OCI-LY7 (cell line): ENCODE measurements around the gene AP1B1. TPM values are rescaled to one million over a fixed set of nuclear protein-coding genes. Genes with fewer than 3 reads are reported as not detected.

Source experiments
- BruUV-seq: library from RNA; stranded (reverse); fragments of 400-500 nt; replicated peaks from 2 replicates; lab custom pipeline; 2021; lab: Mats Ljungman, UMichigan
- CTCF ChIA-PET: fragments of 300-600 bp; sonication (Branson Sonifier 250); formaldehyde crosslinking; loops from one replicate; lab custom pipeline; 2022; ENCODE audit warnings: antibody characterized with exemption; ENCODE audit not compliant: unreplicated experiment; lab: Charles Lee
- POLR2A ChIA-PET: fragments of 300-600 bp; sonication (Branson Sonifier 250); formaldehyde crosslinking; loops from one replicate; lab custom pipeline; 2022; ENCODE audit warnings: antibody characterized with exemption; lab: Charles Lee
- DNase-seq: peaks from one replicate; pipeline ENCODE4 v3.0.0-alpha.2; 2015; ENCODE audit warnings: low spot score
- H2AFZ ChIP-seq: fragments of 200-600 bp; sonication (generic), shearing (Covaris generic); 2 replicates; pipeline ENCODE4 v1.6.1; 2014; ENCODE audit warnings: mild to moderate bottlenecking, antibody characterized with exemption, low read length, moderate library complexity
- H3K27ac ChIP-seq: fragments of 200-600 bp; sonication (generic); 2 replicates; pipeline ENCODE4 v1.5.1; 2014; ENCODE audit warnings: mixed run types, low read depth, mild to moderate bottlenecking, moderate library complexity, low read length, inconsistent platforms; ENCODE audit not compliant: poor library complexity, severe bottlenecking
- H3K36me3 ChIP-seq: fragments of 200-600 bp; sonication (generic); 2 replicates; pipeline ENCODE4 v1.6.1; 2014; ENCODE audit warnings: mild to moderate bottlenecking, antibody characterized with exemption, low read length, moderate library complexity, mixed read lengths; ENCODE audit not compliant: insufficient read depth
- H3K4me1 ChIP-seq: fragments of 200-600 bp; sonication (generic); 2 replicates; pipeline ENCODE4 v1.5.1; 2014; ENCODE audit warnings: mild to moderate bottlenecking, low read length; ENCODE audit not compliant: insufficient read depth, poor library complexity, severe bottlenecking
- H3K4me2 ChIP-seq: fragments of 200-600 bp; sonication (generic); 2 replicates; pipeline ENCODE4 v1.6.1; 2014; ENCODE audit warnings: mild to moderate bottlenecking, low read length
- H3K4me3 ChIP-seq: fragments of 200-600 bp; sonication (generic); 2 replicates; pipeline ENCODE4 v1.5.1; 2014; ENCODE audit warnings: mild to moderate bottlenecking, low read depth, low read length; ENCODE audit not compliant: poor library complexity, severe bottlenecking
- H3K79me2 ChIP-seq: fragments of 200-600 bp; sonication (generic); 2 replicates; pipeline ENCODE4 v1.6.1; 2016; ENCODE audit warnings: low read depth, mild to moderate bottlenecking, low read length, moderate library complexity, mixed read lengths; ENCODE audit not compliant: insufficient read depth
- H3K9me2 ChIP-seq: fragments of 200-600 bp; sonication (generic); 2 replicates; pipeline ENCODE4 v1.6.1; 2016; ENCODE audit warnings: mild to moderate bottlenecking, low read length, mixed read lengths; ENCODE audit not compliant: insufficient read depth
- H3K9me3 ChIP-seq: fragments of 200-600 bp; sonication (generic); 2 replicates; pipeline ENCODE4 v1.6.1; 2014; ENCODE audit warnings: mild to moderate bottlenecking, mixed run types, low read length, mixed read lengths
- H4K20me1 ChIP-seq: fragments of 200-600 bp; sonication (generic); 2 replicates; pipeline ENCODE4 v1.6.1; 2014; ENCODE audit warnings: mild to moderate bottlenecking, antibody characterized with exemption, low read length, moderate library complexity, mixed read lengths; ENCODE audit not compliant: insufficient read depth
- EZH2phosphoT487 ChIP-seq: fragments of 200-600 bp; sonication (generic); IDR thresholded peaks from 2 replicates; pipeline ENCODE4 v1.6.1; 2018; ENCODE audit warnings: low read depth, borderline replicate concordance, mild to moderate bottlenecking, mixed run types, antibody characterized with exemption, low read length, moderate library complexity, mixed read lengths
- intact Hi-C: fragments of 100-400 bp; cut with micrococcal nuclease; formaldehyde crosslinking; loops from one replicate; pipeline ENCODE4 v1.10.0; 2022; ENCODE audit not compliant: unreplicated experiment
- total RNA-seq, 2 experiments: library from RNA; depleted of rRNA in 1 of 2; stranded (reverse); fragments of >200 nt in 1 of 2; shearing (Covaris generic) in 1 of 2; gene quantifications; 2 replicates each; pipeline ENCODE4 v1.2.3, GENCODE V29; 2014 to 2022
- TF ChIP-seq, protein P1 (sequence below): fragments of 200-600 bp; sonication (generic); conservative IDR thresholded peaks from 2 replicates; pipeline ENCODE4 v1.5.1; 2014; ENCODE audit warnings: mild to moderate bottlenecking, antibody characterized with exemption, low read length, moderate library complexity, mixed read lengths

AP1B1 gene
- total RNA-seq, 2 experiments from 2014 or later = 111 to 156 TPM

DNA sequence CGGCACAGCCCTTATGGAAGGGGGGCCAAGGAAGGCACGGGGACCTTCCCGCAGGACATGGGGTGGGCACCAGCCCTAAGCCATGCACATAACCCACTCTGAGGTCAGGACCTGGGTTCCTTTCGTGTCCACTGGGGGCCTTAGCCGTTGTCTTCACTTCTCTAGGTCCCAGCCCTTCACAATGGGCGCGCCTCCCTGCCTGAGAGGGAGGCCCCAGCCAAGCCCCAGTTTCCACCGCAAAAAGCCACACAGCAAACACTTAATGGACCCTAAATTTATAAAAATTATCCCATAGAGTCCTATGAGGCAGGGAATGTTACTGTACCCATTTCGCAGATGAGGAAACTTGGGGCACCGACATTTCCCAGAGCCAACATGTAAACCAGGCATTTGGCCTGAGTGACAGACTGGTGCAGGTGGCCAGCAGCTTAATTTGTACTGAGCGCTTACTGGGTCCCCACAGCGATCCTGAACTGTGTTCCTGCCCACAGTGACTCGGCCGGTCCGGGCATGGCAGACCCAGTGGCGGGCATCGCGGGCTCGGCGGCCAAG, 80.7 kb downstream of the AP1B1 start:
- H3K9me3 ChIP-seq = no peaks in the 10 kb centered on the region
- DNase-seq = no peak
- H3K4me1 ChIP-seq = peaks cover 8% of the 10 kb centered on the region
- H2AFZ ChIP-seq = no peak overlapping the region
- no peak overlapping the region for H3K4me3 ChIP-seq
- BruUV-seq = no TSS peak
- H3K79me2 ChIP-seq = no peaks in the 10 kb centered on the region
- no peak overlapping the region for H3K4me2 ChIP-seq
- ChIA-PET CTCF (no interaction called here), POLR2A (no interaction called here)
- H4K20me1 ChIP-seq = no peaks in the 10 kb centered on the region
- no peak overlapping the region for H3K27ac ChIP-seq
- H3K9me2 ChIP-seq = no peaks in the 10 kb centered on the region
- intact Hi-C loops = loop anchor here (10.0 kb wide), 1 partner anchor 217 kb away; no protein-coding TSS in a partner anchor
- no peaks in the 10 kb centered on the region for H3K36me3 ChIP-seq
- TF ChIP-seq, protein P1, sequence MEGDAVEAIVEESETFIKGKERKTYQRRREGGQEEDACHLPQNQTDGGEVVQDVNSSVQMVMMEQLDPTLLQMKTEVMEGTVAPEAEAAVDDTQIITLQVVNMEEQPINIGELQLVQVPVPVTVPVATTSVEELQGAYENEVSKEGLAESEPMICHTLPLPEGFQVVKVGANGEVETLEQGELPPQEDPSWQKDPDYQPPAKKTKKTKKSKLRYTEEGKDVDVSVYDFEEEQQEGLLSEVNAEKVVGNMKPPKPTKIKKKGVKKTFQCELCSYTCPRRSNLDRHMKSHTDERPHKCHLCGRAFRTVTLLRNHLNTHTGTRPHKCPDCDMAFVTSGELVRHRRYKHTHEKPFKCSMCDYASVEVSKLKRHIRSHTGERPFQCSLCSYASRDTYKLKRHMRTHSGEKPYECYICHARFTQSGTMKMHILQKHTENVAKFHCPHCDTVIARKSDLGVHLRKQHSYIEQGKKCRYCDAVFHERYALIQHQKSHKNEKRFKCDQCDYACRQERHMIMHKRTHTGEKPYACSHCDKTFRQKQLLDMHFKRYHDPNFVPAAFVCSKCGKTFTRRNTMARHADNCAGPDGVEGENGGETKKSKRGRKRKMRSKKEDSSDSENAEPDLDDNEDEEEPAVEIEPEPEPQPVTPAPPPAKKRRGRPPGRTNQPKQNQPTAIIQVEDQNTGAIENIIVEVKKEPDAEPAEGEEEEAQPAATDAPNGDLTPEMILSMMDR = no peak
- no peak for TF ChIP-seq EZH2phosphoT487

DNA sequence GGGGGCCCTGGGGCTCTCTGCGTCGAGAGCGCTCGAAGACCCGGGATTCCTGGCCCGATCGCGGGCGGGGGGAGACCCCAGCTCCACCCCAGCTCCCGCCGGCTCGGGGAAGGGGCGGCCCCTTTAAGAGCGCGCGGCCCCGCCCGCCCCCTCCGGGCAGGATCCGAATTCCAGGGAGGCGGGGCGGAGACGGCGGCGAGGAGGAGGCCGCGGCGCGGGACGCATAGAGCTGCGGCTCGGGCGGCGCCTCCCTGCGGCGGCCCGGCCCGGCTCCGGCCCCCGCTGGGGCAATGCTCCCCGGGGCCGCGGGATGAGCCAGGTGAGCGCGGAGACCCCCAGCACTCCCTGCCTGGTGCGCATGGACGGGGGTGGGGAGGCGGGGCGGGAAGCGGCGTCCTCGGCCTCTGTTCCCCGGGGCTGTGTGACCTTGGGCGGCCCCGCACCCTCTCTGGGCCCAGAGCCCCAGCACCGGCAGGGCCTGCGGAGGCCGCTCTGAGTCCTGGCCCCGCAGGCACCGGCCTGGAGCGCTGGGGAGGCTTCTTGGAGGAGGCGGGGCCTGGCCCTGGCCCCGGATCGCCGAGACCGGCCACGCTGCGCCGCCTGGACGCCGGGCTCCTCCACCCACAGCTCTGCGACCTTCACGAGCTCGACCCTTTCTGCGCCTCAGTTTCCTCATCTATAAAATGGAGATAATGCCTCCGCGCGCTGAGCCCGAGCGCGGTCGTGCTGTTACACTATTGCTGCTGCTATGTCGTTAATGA, 81.4 kb downstream of the AP1B1 start:
- Histone ChIP-seq H3K36me3 (no peaks in the 10 kb centered on the region), H4K20me1 (no peaks in the 10 kb centered on the region), H2AFZ (no peak overlapping the region), H3K79me2 (no peaks in the 10 kb centered on the region), H3K4me3 (no peak overlapping the region), H3K4me1 (peaks cover 8% of the 10 kb centered on the region), H3K9me2 (no peaks in the 10 kb centered on the region), H3K4me2 (no peak overlapping the region), H3K27ac (no peak overlapping the region), H3K9me3 (no peaks in the 10 kb centered on the region)
- no TSS peak for BruUV-seq
- DNase-seq = no peak
- ChIA-PET POLR2A (no interaction called here), CTCF (no interaction called here)
- TF ChIP-seq EZH2phosphoT487 = no peak
- TF ChIP-seq, protein P1 = no peak
- intact Hi-C loops = loop anchor here (10.0 kb wide), 1 partner anchor 218 kb away; no protein-coding TSS in a partner anchor
